Endothelial cell of umbilical vein (primary cell): ENCODE data around the gene DLK1. TPM values are rescaled to one million over a fixed set of nuclear protein-coding genes. Genes with fewer than 3 reads are reported as not detected.

ENCODE experiments used
- BruUV-seq: library from RNA; stranded (reverse); fragments of 400-500 nt; replicated peaks from 2 replicates; lab custom pipeline; 2021; lab: Mats Ljungman, UMichigan
- CTCF ChIA-PET: fragments of 300-600, 350-600 bp; sonication (Branson Sonifier 250); formaldehyde crosslinking; loops from one replicate; lab custom pipeline; 2021; ENCODE audit warnings: antibody characterized with exemption, inconsistent platforms; lab: Charles Lee
- POLR2A ChIA-PET: fragments of 300-600, 350-600 bp; sonication (Branson Sonifier 250); formaldehyde crosslinking; loops from one replicate; lab custom pipeline; 2021; ENCODE audit warnings: antibody characterized with exemption, inconsistent platforms; lab: Charles Lee
- DNase-seq: peaks from one replicate; pipeline ENCODE4 v3.0.0-alpha.2; 2011; ENCODE audit warnings: low read depth, low spot score
- FAIRE-seq: peaks from 2 replicates; lab custom pipeline; 2011; peaks lifted over from hg19 to GRCh38; lab: Jason Lieb, UNC
- H2AFZ ChIP-seq: 2 replicates; pipeline ENCODE4 v1.6.0; 2012; ENCODE audit warnings: low read depth, low read length, control low read depth, inconsistent platforms
- H3K27ac ChIP-seq: 2 replicates; pipeline ENCODE4 v1.5.1; 2011; ENCODE audit warnings: low read depth, mild to moderate bottlenecking, control low read depth, low read length, moderate library complexity; ENCODE audit not compliant: insufficient read depth
- H3K27me3 ChIP-seq, 2 experiments: 2 replicates each; pipeline versions ENCODE4 v1.6.0 to v1.6.1; 2011; ENCODE audit warnings: low read length in 2 of 2, mixed read lengths in 1 of 2; ENCODE audit not compliant: control insufficient read depth in 2 of 2, insufficient read depth in 2 of 2
- H3K36me3 ChIP-seq, 2 experiments: 2 replicates in 1 of 2; 3 replicates in 1 of 2; pipeline ENCODE4 v1.5.1; 2011; ENCODE audit warnings: low read length in 2 of 2, mild to moderate bottlenecking in 1 of 2, moderate library complexity in 1 of 2; ENCODE audit not compliant: control insufficient read depth in 2 of 2, insufficient read depth in 2 of 2; ENCODE audit errors: extremely low read depth in 1 of 2
- H3K4me1 ChIP-seq: 3 replicates; pipeline ENCODE4 v1.5.1; 2011; ENCODE audit warnings: mild to moderate bottlenecking, low read length; ENCODE audit not compliant: control insufficient read depth, insufficient read depth; ENCODE audit errors: extremely low read depth
- H3K4me2 ChIP-seq: 2 replicates; pipeline ENCODE4 v1.6.1; 2011; ENCODE audit warnings: low read length, control low read depth, mixed read lengths; ENCODE audit not compliant: insufficient read depth
- H3K4me3 ChIP-seq, 3 experiments: fragments of 200-600 bp in 1 of 3; sonication (generic), shearing (Covaris generic) in 1 of 3; replicated peaks in 1 of 3; 2 replicates each; pipeline ENCODE4 v1.5.1; 2011 to 2016; ENCODE audit warnings: control low read depth in 3 of 3, low read length in 3 of 3, mild to moderate bottlenecking in 2 of 3, inconsistent platforms in 1 of 3, low read depth in 1 of 3, moderate library complexity in 1 of 3; ENCODE audit not compliant: insufficient read depth in 1 of 3
- H3K79me2 ChIP-seq: 2 replicates; pipeline ENCODE4 v1.6.0; 2012; ENCODE audit warnings: low read length, inconsistent platforms; ENCODE audit not compliant: control insufficient read depth, insufficient read depth
- H3K9ac ChIP-seq: replicated peaks from 2 replicates; pipeline ENCODE3; 2011; ENCODE audit warnings: low read length, control low read depth; ENCODE audit not compliant: insufficient read depth; ENCODE audit errors: extremely low read depth
- H3K9me1 ChIP-seq: replicated peaks from 3 replicates; pipeline ENCODE4 v1.6.0; 2011; ENCODE audit warnings: mild to moderate bottlenecking, low read length; ENCODE audit not compliant: control insufficient read depth, insufficient read depth; ENCODE audit errors: extremely low read depth
- H3K9me3 ChIP-seq: replicated peaks from 2 replicates; pipeline ENCODE4 v1.5.1; 2012; ENCODE audit warnings: low read length, inconsistent platforms; ENCODE audit not compliant: control insufficient read depth, insufficient read depth
- H4K20me1 ChIP-seq: replicated peaks from 2 replicates; pipeline ENCODE3; 2011; ENCODE audit warnings: mild to moderate bottlenecking, low read length; ENCODE audit not compliant: control insufficient read depth, insufficient read depth; ENCODE audit errors: extremely low read depth
- EZH2 ChIP-seq: IDR thresholded peaks from 2 replicates; pipeline ENCODE4 v1.6.1; 2012; ENCODE audit warnings: borderline replicate concordance, low read depth, mild to moderate bottlenecking, moderate library complexity, low read length, inconsistent platforms; ENCODE audit not compliant: severe bottlenecking
- FOS ChIP-seq: IDR thresholded peaks from 2 replicates; pipeline ENCODE4 v1.6.1; 2011; ENCODE audit warnings: mild to moderate bottlenecking, low read length, moderate library complexity, borderline replicate concordance; ENCODE audit not compliant: insufficient read depth
- GATA2 ChIP-seq: IDR thresholded peaks from 2 replicates; pipeline ENCODE4 v1.7.0; 2011; ENCODE audit warnings: low read depth, mild to moderate bottlenecking, moderate library complexity, mixed read lengths, low read length; ENCODE audit not compliant: insufficient read length, insufficient read depth
- JUN ChIP-seq: IDR thresholded peaks from 2 replicates; pipeline ENCODE4 v1.6.1; 2011; ENCODE audit warnings: borderline replicate concordance, low read depth; ENCODE audit not compliant: insufficient read length, insufficient read depth
- MYC ChIP-seq: IDR thresholded peaks from one replicate; pipeline ENCODE4 v1.6.1; 2011; ENCODE audit warnings: mild to moderate bottlenecking, low read depth, low read length
- POLR2A ChIP-seq: IDR thresholded peaks from 2 replicates; pipeline ENCODE4 v1.6.1; 2012; ENCODE audit warnings: low read depth, mild to moderate bottlenecking, control low read depth, low read length
- POLR2AphosphoS5 ChIP-seq: IDR thresholded peaks from 2 replicates; pipeline ENCODE4 v1.6.1; 2012; ENCODE audit warnings: low read depth, mild to moderate bottlenecking, control low read depth, low read length, moderate library complexity; ENCODE audit not compliant: insufficient read depth
- dilution Hi-C: fragments of 300-500 bp; cut with MboI; formaldehyde crosslinking; loops from one replicate; pipeline ENCODE4 v1.15.0; 2019; ENCODE audit warnings: low sequenced_read_pairs; ENCODE audit not compliant: extremely low pct_ligation_motif_present
- intact Hi-C: fragments of 100-400 bp; cut with micrococcal nuclease; formaldehyde crosslinking; loops from one replicate; pipeline ENCODE4 v1.10.0; 2022
- polyA plus RNA-seq, 4 experiments: library from polyadenylated mRNA; depleted of rRNA in 3 of 4; stranded (reverse) in 3 of 4; unstranded in 1 of 4; fragments of >200 nt; gene quantifications; 2 replicates each; pipeline versions ENCODE4 v1.2.1 to v1.2.3, GENCODE V29; 2011 to 2012; ENCODE audit warnings: missing spikeins in 1 of 4
- total RNA-seq: library from RNA; stranded (reverse); gene quantifications from 2 replicates; pipeline ENCODE4 v1.2.3, GENCODE V29; 2021
- TF ChIP-seq, protein P1 (sequence below): IDR thresholded peaks from 2 replicates; pipeline ENCODE4 v1.6.1; 2011; ENCODE audit not compliant: insufficient read depth, insufficient read length
- TF ChIP-seq, protein P2 (sequence below), 2 donors: IDR thresholded peaks; 1 replicate in 1 of 2; 2 replicates in 1 of 2; pipeline ENCODE4 v1.5.1; 2011; ENCODE audit warnings: low read length in 2 of 2, mild to moderate bottlenecking in 2 of 2, moderate library complexity in 2 of 2, control low read depth in 1 of 2, inconsistent platforms in 1 of 2, low read depth in 1 of 2; ENCODE audit not compliant: insufficient read depth in 1 of 2; ENCODE audit errors: extremely low read depth in 1 of 2

Gene DLK1
- total and polyA plus RNA-seq, 2 donors (not counting 3 experiments of a cell fraction or from before 2014, with no cell fraction given): not detected

DNA sequence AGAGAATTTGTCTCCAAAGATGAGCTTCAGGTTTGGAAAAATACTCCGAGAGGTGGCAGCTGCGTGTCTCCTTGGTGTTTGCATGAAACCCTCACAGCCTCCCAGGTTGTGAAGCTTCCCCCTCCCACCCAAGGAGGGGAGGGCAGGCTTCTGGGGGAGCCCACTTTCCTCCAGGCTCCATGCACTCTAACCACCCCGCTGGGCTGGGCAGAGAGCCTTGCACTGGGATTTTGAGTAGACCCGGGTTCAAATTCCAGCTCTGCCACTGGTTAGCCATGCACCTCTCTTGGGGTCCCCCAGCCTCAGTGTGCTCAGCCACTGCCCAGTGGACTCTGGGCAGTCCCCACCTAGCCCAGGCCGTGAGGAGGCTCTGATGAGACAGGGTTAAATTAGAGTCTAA is 4.3 kb upstream of the DLK1 start:
- DNase-seq: no peak
- no peak for FAIRE-seq
- TF ChIP-seq POLR2A (no peak), FOS (no peak), MYC (no peak), EZH2 (no peak), JUN (no peak), GATA2 (no peak), POLR2AphosphoS5 (no peak)
- TF ChIP-seq, protein P1, sequence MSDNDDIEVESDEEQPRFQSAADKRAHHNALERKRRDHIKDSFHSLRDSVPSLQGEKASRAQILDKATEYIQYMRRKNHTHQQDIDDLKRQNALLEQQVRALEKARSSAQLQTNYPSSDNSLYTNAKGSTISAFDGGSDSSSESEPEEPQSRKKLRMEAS: no peak
- TF ChIP-seq, protein P2, sequence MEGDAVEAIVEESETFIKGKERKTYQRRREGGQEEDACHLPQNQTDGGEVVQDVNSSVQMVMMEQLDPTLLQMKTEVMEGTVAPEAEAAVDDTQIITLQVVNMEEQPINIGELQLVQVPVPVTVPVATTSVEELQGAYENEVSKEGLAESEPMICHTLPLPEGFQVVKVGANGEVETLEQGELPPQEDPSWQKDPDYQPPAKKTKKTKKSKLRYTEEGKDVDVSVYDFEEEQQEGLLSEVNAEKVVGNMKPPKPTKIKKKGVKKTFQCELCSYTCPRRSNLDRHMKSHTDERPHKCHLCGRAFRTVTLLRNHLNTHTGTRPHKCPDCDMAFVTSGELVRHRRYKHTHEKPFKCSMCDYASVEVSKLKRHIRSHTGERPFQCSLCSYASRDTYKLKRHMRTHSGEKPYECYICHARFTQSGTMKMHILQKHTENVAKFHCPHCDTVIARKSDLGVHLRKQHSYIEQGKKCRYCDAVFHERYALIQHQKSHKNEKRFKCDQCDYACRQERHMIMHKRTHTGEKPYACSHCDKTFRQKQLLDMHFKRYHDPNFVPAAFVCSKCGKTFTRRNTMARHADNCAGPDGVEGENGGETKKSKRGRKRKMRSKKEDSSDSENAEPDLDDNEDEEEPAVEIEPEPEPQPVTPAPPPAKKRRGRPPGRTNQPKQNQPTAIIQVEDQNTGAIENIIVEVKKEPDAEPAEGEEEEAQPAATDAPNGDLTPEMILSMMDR (IDR thresholded peaks at IDR 0.05; ENCODE audit: extremely low read depth in 1 of 2, insufficient read depth in 1 of 2, low read depth in 1 of 2, low read length in 2 of 2): no peak
- POLR2A ChIA-PET: no interaction called here
- no peaks in the 10 kb centered on the region for H3K4me1 ChIP-seq
- dilution Hi-C loops: no loop called here
- no peak overlapping the region for H3K9ac ChIP-seq
- H3K27ac ChIP-seq: no peak overlapping the region
- no peak overlapping the region for H3K4me3 ChIP-seq
- H3K9me3 ChIP-seq: no peaks in the 10 kb centered on the region
- intact Hi-C loops: no loop called here
- H3K27me3 ChIP-seq: peaks cover 28 to 45% of the 10 kb centered on the region in 2 experiments
- no peak overlapping the region for H3K4me2 ChIP-seq
- H3K9me1 ChIP-seq: no peaks in the 10 kb centered on the region
- CTCF ChIA-PET: interaction anchor here (1.3 to 4.4 kb wide), 3 partner anchors 9 to 12 kb away, joined by 3 to 24 read pairs (median 3); no protein-coding TSS in a partner anchor
- no peaks in the 10 kb centered on the region for H3K79me2 ChIP-seq
- H4K20me1 ChIP-seq: no peaks in the 10 kb centered on the region
- H2AFZ ChIP-seq: no peak overlapping the region
- H3K36me3 ChIP-seq: no peaks in the 10 kb centered on the region
- no TSS peak for BruUV-seq
